H1 (cell line): Measurements from ENCODE around the gene UBE2A. TPM values are rescaled to one million over a fixed set of nuclear protein-coding genes. Genes with fewer than 3 reads are reported as not detected.

Source experiments
- CTCF ChIA-PET: fragments of 300-600 bp; sonication (Branson Sonifier 250); formaldehyde crosslinking; loops from one replicate; lab custom pipeline; 2021; ENCODE audit not compliant: partially characterized antibody; lab: Charles Lee
- POLR2A ChIA-PET: fragments of 300-600 bp; sonication (Branson Sonifier 250); formaldehyde crosslinking; loops from one replicate; lab custom pipeline; 2021; ENCODE audit warnings: inconsistent platforms; ENCODE audit not compliant: partially characterized antibody; lab: Charles Lee
- DNase-seq, 2 experiments: peaks; one replicate each; pipeline versions ENCODE4 v3.0.0 to v3.0.0-alpha.2; 2010 to 2022; ENCODE audit warnings: low spot score in 2 of 2, low read depth in 1 of 2, mixed read lengths in 1 of 2
- FAIRE-seq: peaks from 2 replicates; lab custom pipeline; 2011; peaks lifted over from hg19 to GRCh38; lab: Jason Lieb, UNC
- H2AFZ ChIP-seq: 2 replicates; pipeline ENCODE4 v1.8.1; 2012; ENCODE audit warnings: low read length, inconsistent platforms
- H2AK5ac ChIP-seq: 2 replicates; pipeline ENCODE4 v1.6.1; 2013; ENCODE audit warnings: low read depth, low read length
- H2BK120ac ChIP-seq: replicated peaks from 2 replicates; pipeline ENCODE3; 2013; ENCODE audit warnings: low read depth, low read length, inconsistent platforms
- H2BK12ac ChIP-seq: 2 replicates; pipeline ENCODE4 v1.6.1; 2013; ENCODE audit warnings: low read depth, low read length
- H2BK15ac ChIP-seq: 2 replicates; pipeline ENCODE4 v1.6.1; 2013; ENCODE audit warnings: low read length
- H2BK20ac ChIP-seq: 2 replicates; pipeline ENCODE4 v1.6.1; 2013; ENCODE audit warnings: low read length
- H2BK5ac ChIP-seq: 2 replicates; pipeline ENCODE4 v1.6.1; 2013; ENCODE audit warnings: low read depth, low read length
- H3K14ac ChIP-seq: 2 replicates; pipeline ENCODE4 v1.6.1; 2013; ENCODE audit warnings: inconsistent platforms; ENCODE audit not compliant: insufficient read length
- H3K18ac ChIP-seq: 2 replicates; pipeline ENCODE4 v1.6.1; 2013; ENCODE audit warnings: low read length; ENCODE audit errors: extremely low read depth
- H3K23ac ChIP-seq: 2 replicates; pipeline ENCODE4 v1.6.1; 2013; ENCODE audit warnings: inconsistent platforms; ENCODE audit not compliant: insufficient read length
- H3K23me2 ChIP-seq: 2 replicates; pipeline ENCODE4 v1.6.1; 2013; ENCODE audit warnings: low read depth, low read length
- H3K27ac ChIP-seq: 2 replicates; pipeline ENCODE4 v1.6.1; 2011; ENCODE audit warnings: low read depth, low read length, inconsistent platforms
- H3K27me3 ChIP-seq, 4 experiments: replicated peaks in 1 of 4; 1 replicate in 1 of 4; 2 replicates in 3 of 4; pipeline versions ENCODE4 v1.6.1 to v1.8.1; 2011 to 2013; ENCODE audit warnings: low read length in 3 of 4, mild to moderate bottlenecking in 3 of 4, inconsistent platforms in 2 of 4, mixed read lengths in 2 of 4, moderate library complexity in 1 of 4; ENCODE audit not compliant: control insufficient read depth in 3 of 4, insufficient read depth in 3 of 4; ENCODE audit errors: extremely low read depth in 1 of 4
- H3K36me3 ChIP-seq, 4 experiments: 2 replicates each; pipeline versions ENCODE4 v1.6.1 to v1.8.1; 2011 to 2013; ENCODE audit warnings: mild to moderate bottlenecking in 4 of 4, low read length in 3 of 4, moderate library complexity in 2 of 4, control low read depth in 1 of 4, inconsistent platforms in 1 of 4; ENCODE audit not compliant: insufficient read depth in 4 of 4, control insufficient read depth in 2 of 4
- H3K4ac ChIP-seq: replicated peaks from 2 replicates; pipeline ENCODE3; 2013; ENCODE audit warnings: low read length, low read depth, mixed read lengths, inconsistent platforms; ENCODE audit not compliant: insufficient read length
- H3K4me1 ChIP-seq, 4 experiments: replicated peaks in 1 of 4; 1 replicate in 1 of 4; 2 replicates in 3 of 4; pipeline versions ENCODE4 v1.6.1 to v1.8.1; 2011 to 2013; ENCODE audit warnings: low read length in 3 of 4, inconsistent platforms in 2 of 4, mixed read lengths in 1 of 4; ENCODE audit not compliant: insufficient read depth in 4 of 4, control insufficient read depth in 3 of 4
- H3K4me2 ChIP-seq, 2 experiments: 2 replicates each; pipeline versions ENCODE4 v1.6.1 to v1.8.1; 2011 to 2013; ENCODE audit warnings: low read depth in 2 of 2, low read length in 2 of 2, control low read depth in 1 of 2, inconsistent platforms in 1 of 2, mild to moderate bottlenecking in 1 of 2; ENCODE audit not compliant: insufficient read depth in 1 of 2
- H3K4me3 ChIP-seq, 4 experiments: fragments of 200-600, 300-600 bp in 1 of 4; sonication (generic), shearing (Covaris generic), sonication (Bioruptor Twin) in 1 of 4; 2 replicates each; pipeline versions ENCODE4 v1.5.1 to v1.8.1; 2011 to 2016; ENCODE audit warnings: low read length in 4 of 4, low read depth in 3 of 4, control low read depth in 2 of 4, inconsistent platforms in 2 of 4, mild to moderate bottlenecking in 2 of 4, mixed read lengths in 1 of 4, moderate library complexity in 1 of 4; ENCODE audit not compliant: insufficient read depth in 2 of 4; ENCODE audit errors: extremely low read depth in 1 of 4
- H3K56ac ChIP-seq: replicated peaks from 2 replicates; pipeline ENCODE3; 2013; ENCODE audit warnings: low read depth, mild to moderate bottlenecking, mixed read lengths, low read length, inconsistent platforms; ENCODE audit not compliant: insufficient read length
- H3K79me1 ChIP-seq: 2 replicates; pipeline ENCODE4 v1.6.1; 2013; ENCODE audit warnings: low read depth, low read length, control low read depth
- H3K79me2 ChIP-seq, 2 experiments: 2 replicates each; pipeline versions ENCODE4 v1.6.1 to v1.8.1; 2012 to 2013; ENCODE audit warnings: low read length in 2 of 2, mild to moderate bottlenecking in 2 of 2, inconsistent platforms in 1 of 2; ENCODE audit not compliant: insufficient read depth in 2 of 2, control insufficient read depth in 1 of 2
- H3K9ac ChIP-seq, 4 experiments: replicated peaks in 1 of 4; 1 replicate in 1 of 4; 2 replicates in 3 of 4; pipeline versions ENCODE4 v1.6.1 to v1.8.1; 2011 to 2013; ENCODE audit warnings: low read depth in 3 of 4, low read length in 3 of 4, control low read depth in 2 of 4, mild to moderate bottlenecking in 2 of 4, moderate library complexity in 2 of 4, inconsistent platforms in 1 of 4; ENCODE audit errors: extremely low read depth in 1 of 4
- H3K9me3 ChIP-seq, 2 experiments: 2 replicates each; pipeline versions ENCODE4 v1.6.1 to v1.8.1; 2012 to 2013; ENCODE audit warnings: mild to moderate bottlenecking in 2 of 2, moderate library complexity in 2 of 2, control low read depth in 1 of 2, inconsistent platforms in 1 of 2, low read depth in 1 of 2, low read length in 1 of 2, mixed read lengths in 1 of 2; ENCODE audit not compliant: insufficient read depth in 2 of 2
- H4K20me1 ChIP-seq, 2 experiments: replicated peaks in 1 of 2; 2 replicates each; pipeline versions ENCODE3 to v1.8.1; 2011 to 2013; ENCODE audit warnings: inconsistent platforms in 2 of 2, low read length in 2 of 2, mild to moderate bottlenecking in 1 of 2; ENCODE audit not compliant: insufficient read depth in 2 of 2, control insufficient read depth in 1 of 2
- H4K5ac ChIP-seq: 2 replicates; pipeline ENCODE4 v1.6.1; 2013; ENCODE audit warnings: low read length, low read depth, mixed read lengths, inconsistent platforms; ENCODE audit not compliant: insufficient read length
- H4K8ac ChIP-seq: 2 replicates; pipeline ENCODE4 v1.8.0; 2013; ENCODE audit warnings: mild to moderate bottlenecking, moderate library complexity, low read length, inconsistent platforms; ENCODE audit not compliant: insufficient read depth; ENCODE audit errors: extremely low read depth
- H4K91ac ChIP-seq: replicated peaks from 2 replicates; pipeline ENCODE3; 2013; ENCODE audit warnings: low read length, mixed read lengths, inconsistent platforms; ENCODE audit not compliant: insufficient read length
- CBX8 ChIP-seq: fragments of 300-800, 300-1000 bp; sonication (generic); IDR thresholded peaks from 2 replicates; pipeline ENCODE4 v1.7.1; 2016; ENCODE audit warnings: low read depth, low read length, borderline replicate concordance
- E2F6 ChIP-seq: IDR thresholded peaks from 2 replicates; pipeline ENCODE4 v1.6.1; 2012; ENCODE audit warnings: inconsistent platforms
- HDAC2 ChIP-seq, 2 experiments: fragments of 300-600 bp in 1 of 2; sonication (generic) in 1 of 2; IDR thresholded peaks; 2 replicates each; pipeline ENCODE4 v1.6.1; 2011 to 2012; ENCODE audit warnings: low read depth in 2 of 2, low read length in 2 of 2, mild to moderate bottlenecking in 2 of 2, moderate library complexity in 2 of 2, borderline replicate concordance in 1 of 2, inconsistent platforms in 1 of 2
- KDM5A ChIP-seq: fragments of 200-600 bp; IDR thresholded peaks from 2 replicates; pipeline ENCODE4 v1.7.1; 2012; ENCODE audit warnings: mild to moderate bottlenecking, low read length, inconsistent platforms, mixed read lengths
- NANOG ChIP-seq: IDR thresholded peaks from 2 replicates; pipeline ENCODE4 v1.6.1; 2011; ENCODE audit warnings: low read length, low read depth, mild to moderate bottlenecking, inconsistent platforms; ENCODE audit not compliant: insufficient read depth, poor library complexity, severe bottlenecking
- NRF1 ChIP-seq: IDR thresholded peaks from 2 replicates; pipeline ENCODE4 v1.6.1; 2011; ENCODE audit warnings: mild to moderate bottlenecking, low read depth, low read length, improper control_type of control experiment
- RBBP5 ChIP-seq: IDR thresholded peaks from 2 replicates; pipeline ENCODE4 v1.7.1; 2012; ENCODE audit warnings: low read depth, mild to moderate bottlenecking, inconsistent platforms, low read length, moderate library complexity, borderline replicate concordance
- RNF2 ChIP-seq: fragments of 200-900, 300-1000 bp; sonication (generic); IDR thresholded peaks from 2 replicates; pipeline ENCODE4 v1.7.1; 2016; ENCODE audit warnings: borderline replicate concordance, low read depth, mild to moderate bottlenecking, antibody characterized with exemption, low read length; ENCODE audit not compliant: poor library complexity, severe bottlenecking; ENCODE audit errors: missing control alignments
- SAP30 ChIP-seq: fragments of 300-600 bp; sonication (generic); IDR thresholded peaks from 2 replicates; pipeline ENCODE4 v1.7.1; 2012; ENCODE audit warnings: low read length, moderate library complexity, mild to moderate bottlenecking, inconsistent platforms; ENCODE audit not compliant: insufficient read depth, insufficient replicate concordance
- TCF12 ChIP-seq: IDR thresholded peaks from 2 replicates; pipeline ENCODE4 v1.6.1; 2011; ENCODE audit warnings: low read depth, mild to moderate bottlenecking, low read length
- WGBS, 2 experiments: shearing (Covaris generic) in 1 of 2; methylation state at CpG; one replicate each; pipeline versions ENCODE4 v1.1.6 to v1.1.7; 2013 to 2015; ENCODE audit warnings: low lambda C conversion rate in 2 of 2, mixed read lengths in 2 of 2, inconsistent platforms in 1 of 2, low coverage in 1 of 2, missing lambda C conversion rate in 1 of 2; ENCODE audit not compliant: insufficient replicate concordance in 2 of 2, insufficient coverage in 1 of 2, insufficient read length in 1 of 2; ENCODE audit errors: extremely low coverage in 1 of 2, missing lambda C conversion rate in 1 of 2; 5-methylcytosine and 5-hydroxymethylcytosine counted together
- polyA plus RNA-seq, 7 experiments: library from polyadenylated mRNA; depleted of rRNA in 3 of 7; stranded (reverse) in 5 of 7; unstranded in 2 of 7; fragments of >200 nt in 5 of 7; fragments of 200-250 nt in 2 of 7; gene quantifications; 1 replicate in 5 of 7; 2 replicates in 1 of 7; 4 replicates in 1 of 7; pipeline versions ENCODE4 v1.2.1 to v1.2.3, GENCODE V29; 2011 to 2013; ENCODE audit warnings: missing spikeins in 2 of 7, mixed read lengths in 2 of 7
- total RNA-seq: library from RNA; stranded (reverse); fragmentation: NEBNext Ultra II Directional; extraction: Animal tissue kit (Norgen Biotek cat#: 25700); gene quantifications from 2 replicates; pipeline ENCODE4 v1.2.1, GENCODE V29; 2021

Gene UBE2A
- total and polyA plus RNA-seq, 2 of the 8 experiments (the other 6 are each of a cell fraction or from before 2014, with no cell fraction given): 24.8 to 43.9 TPM

GRCh38 chrX:119604766-119605463 is 30.6 kb downstream of the UBE2A start:
- no peaks in the 10 kb centered on the region; the same call in 1 of the 2 replicates for H3K79me1 ChIP-seq
- H3K36me3 ChIP-seq: no peaks in the 10 kb centered on the region; a peak in 1 of 8 replicates
- H3K4ac ChIP-seq: no peak overlapping the region
- H3K14ac ChIP-seq: no peak overlapping the region
- H3K4me2 ChIP-seq: peak overlapping the region; percentile 79 to 86
- peaks cover 0 to 20% of the 10 kb centered on the region in 2 experiments; a peak in 2 of 4 replicates for H3K79me2 ChIP-seq
- no peak overlapping the region for H3K23ac ChIP-seq
- no peak overlapping the region for H4K8ac ChIP-seq
- H3K56ac ChIP-seq: no peak overlapping the region
- POLR2A ChIA-PET: interaction anchor here (0.6 to 1.9 kb wide), 4 partner anchors 11 to 647 kb away, joined by 3 to 8 read pairs (median 3); no protein-coding TSS in a partner anchor
- no peak overlapping the region for H4K5ac ChIP-seq
- H3K23me2 ChIP-seq: peaks cover 2% of the 10 kb centered on the region; the same call in 1 of the 2 replicates
- CTCF ChIA-PET: interaction anchor here (0.5 to 1.9 kb wide), 5 partner anchors 13 to 326 kb away, joined by 3 to 6 read pairs (median 3); no protein-coding TSS in a partner anchor
- H3K27me3 ChIP-seq: peaks cover 0 to 15% (median 4%) of the 10 kb centered on the region in 4 experiments; a peak in 4 of 7 replicates
- H3K18ac ChIP-seq: no peak overlapping the region
- H2BK120ac ChIP-seq: no peak overlapping the region
- H2BK12ac ChIP-seq: no peak overlapping the region
- H2AFZ ChIP-seq: no peak overlapping the region
- H3K4me1 ChIP-seq: no peaks in the 10 kb centered on the region; a peak in 1 of 7 replicates
- no peak overlapping the region for H2BK20ac ChIP-seq
- H2BK15ac ChIP-seq: no peak overlapping the region
- no peak overlapping the region for H4K91ac ChIP-seq
- 39% methylated on average over 15 of the region's 17 CpGs; no CpG with 5 or more reads in 1 of the 2 experiments for WGBS, 2 experiments
- H3K4me3 ChIP-seq: peak overlapping the region; percentile 33 to 80 (median 48)
- no peak for DNase-seq
- no peak overlapping the region for H2AK5ac ChIP-seq
- FAIRE-seq: no peak
- H3K9me3 ChIP-seq: no peaks in the 10 kb centered on the region
- no peak overlapping the region for H2BK5ac ChIP-seq
- no peak overlapping the region for H3K27ac ChIP-seq
- no peak overlapping the region for H3K9ac ChIP-seq
- H4K20me1 ChIP-seq: peaks cover 4 to 6% of the 10 kb centered on the region in 2 experiments
- TF ChIP-seq TCF12 (no peak), SAP30 (no peak), KDM5A (no peak), NANOG (no peak), NRF1 (no peak), CBX8 (no peak), RNF2 (no peak), E2F6 (no peak), RBBP5 (no peak), HDAC2 (IDR thresholded peaks at IDR 0.05; ENCODE audit: borderline replicate concordance in 1 of 2, low read depth in 2 of 2, low read length in 2 of 2) (no peak)
